RWPE2 (cell line): ENCODE results near the gene DRICH1.
"Not testable (repeated sequence)": the region's sequence is repeated elsewhere in the genome, so short reads cannot be mapped to it uniquely, and the experiment has no call there.

ENCODE experiments used
- ATAC-seq: fragments of 200-7000 bp; cut with Tn5 transposase; 3 replicates; pipeline ENCODE4 v1.9.1; 2021; ENCODE audit warnings: low read depth
- DNase-seq: peaks from one replicate; pipeline ENCODE4 v3.0.0-alpha.2; 2020; ENCODE audit warnings: low spot score
- H3K27ac ChIP-seq: fragments of 450-650 bp; 2 replicates; pipeline ENCODE4 v1.5.1; 2017; ENCODE audit warnings: mild to moderate bottlenecking; ENCODE audit not compliant: poor library complexity, severe bottlenecking
- H3K27me3 ChIP-seq: fragments of 250-450 bp; sonication (Bioruptor Pico); 2 replicates; pipeline ENCODE4 v1.5.1; 2021; ENCODE audit warnings: mild to moderate bottlenecking, moderate library complexity; ENCODE audit not compliant: insufficient read depth, poor library complexity, severe bottlenecking
- H3K36me3 ChIP-seq: fragments of 250-450 bp; sonication (Bioruptor Pico); 2 replicates; pipeline ENCODE4 v1.5.1; 2020; ENCODE audit warnings: low read depth, mild to moderate bottlenecking, moderate library complexity
- H3K4me1 ChIP-seq: fragments of 250-450 bp; sonication (Bioruptor Pico); 2 replicates; pipeline ENCODE4 v1.5.1; 2021; ENCODE audit warnings: mild to moderate bottlenecking, moderate library complexity; ENCODE audit not compliant: insufficient read depth, poor library complexity, severe bottlenecking
- H3K4me3 ChIP-seq: fragments of 250-450 bp; sonication (Bioruptor Pico); 2 replicates; pipeline ENCODE4 v1.5.1; 2021; ENCODE audit warnings: mild to moderate bottlenecking, moderate library complexity; ENCODE audit not compliant: severe bottlenecking
- H3K9me3 ChIP-seq: fragments of 250-450 bp; sonication (Bioruptor Pico); 2 replicates; pipeline ENCODE4 v1.5.1; 2021; ENCODE audit warnings: mild to moderate bottlenecking, moderate library complexity; ENCODE audit not compliant: severe bottlenecking
- TF ChIP-seq, protein P1 (sequence below): fragments of 450-650 bp; IDR thresholded peaks from one replicate; pipeline ENCODE4 v1.5.1; 2017; ENCODE audit warnings: mild to moderate bottlenecking, moderate library complexity; ENCODE audit not compliant: poor library complexity, severe bottlenecking

Gene DRICH1

DNA sequence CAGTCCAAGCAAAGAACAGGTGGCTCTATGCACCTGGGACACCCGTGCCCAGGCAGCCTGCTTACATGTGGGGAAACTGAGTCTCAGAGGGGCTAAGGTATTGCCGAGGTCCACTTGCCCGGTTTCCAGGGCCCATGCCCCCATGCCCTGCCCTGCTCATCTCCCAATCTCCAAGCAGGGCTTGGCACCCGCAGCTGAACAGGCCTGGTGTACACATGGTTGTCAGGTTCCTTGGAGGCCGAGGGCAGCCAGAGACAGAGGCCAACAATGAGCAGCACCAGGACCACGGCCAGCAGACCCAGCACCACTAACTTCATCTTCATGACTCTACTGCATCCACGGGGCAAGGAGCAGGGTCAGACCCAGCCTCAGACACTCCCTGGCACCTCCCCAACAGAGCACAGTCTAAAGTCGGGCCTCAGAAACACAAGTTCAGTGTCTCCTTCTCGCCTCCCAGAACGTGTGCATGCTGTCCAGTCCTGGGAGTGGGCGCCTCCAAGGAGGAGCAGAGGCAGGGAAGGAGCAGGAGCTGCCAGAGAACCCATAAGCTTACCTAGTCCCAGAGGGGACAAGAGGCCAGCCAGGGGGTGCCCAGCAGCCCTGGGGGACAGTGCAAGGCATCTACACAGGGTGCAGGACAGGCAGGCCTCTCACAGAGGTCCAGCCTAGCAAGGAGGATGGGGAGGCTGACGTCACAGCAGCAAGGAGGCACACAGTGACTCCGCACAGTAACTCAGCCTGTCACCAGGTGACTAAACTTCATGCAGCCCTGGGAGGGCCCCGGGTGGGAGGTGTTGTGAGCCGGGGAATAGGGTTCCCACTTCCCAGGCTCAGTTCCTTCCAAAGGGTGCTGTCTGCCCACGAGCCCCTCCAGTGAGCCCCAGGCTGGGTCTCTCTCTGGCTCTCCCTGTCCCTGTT, 38.5 kb upstream of the DRICH1 start:
- H3K4me3 ChIP-seq = no peak overlapping the region
- H3K27ac ChIP-seq = no peak overlapping the region
- H3K9me3 ChIP-seq = no peaks in the 10 kb centered on the region
- no peaks in the 10 kb centered on the region for H3K27me3 ChIP-seq
- no peaks in the 10 kb centered on the region for H3K4me1 ChIP-seq
- TF ChIP-seq, protein P1, sequence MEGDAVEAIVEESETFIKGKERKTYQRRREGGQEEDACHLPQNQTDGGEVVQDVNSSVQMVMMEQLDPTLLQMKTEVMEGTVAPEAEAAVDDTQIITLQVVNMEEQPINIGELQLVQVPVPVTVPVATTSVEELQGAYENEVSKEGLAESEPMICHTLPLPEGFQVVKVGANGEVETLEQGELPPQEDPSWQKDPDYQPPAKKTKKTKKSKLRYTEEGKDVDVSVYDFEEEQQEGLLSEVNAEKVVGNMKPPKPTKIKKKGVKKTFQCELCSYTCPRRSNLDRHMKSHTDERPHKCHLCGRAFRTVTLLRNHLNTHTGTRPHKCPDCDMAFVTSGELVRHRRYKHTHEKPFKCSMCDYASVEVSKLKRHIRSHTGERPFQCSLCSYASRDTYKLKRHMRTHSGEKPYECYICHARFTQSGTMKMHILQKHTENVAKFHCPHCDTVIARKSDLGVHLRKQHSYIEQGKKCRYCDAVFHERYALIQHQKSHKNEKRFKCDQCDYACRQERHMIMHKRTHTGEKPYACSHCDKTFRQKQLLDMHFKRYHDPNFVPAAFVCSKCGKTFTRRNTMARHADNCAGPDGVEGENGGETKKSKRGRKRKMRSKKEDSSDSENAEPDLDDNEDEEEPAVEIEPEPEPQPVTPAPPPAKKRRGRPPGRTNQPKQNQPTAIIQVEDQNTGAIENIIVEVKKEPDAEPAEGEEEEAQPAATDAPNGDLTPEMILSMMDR = no peak
- H3K36me3 ChIP-seq = no peaks in the 10 kb centered on the region
- DNase-seq (peak; percentile 40), ATAC-seq (no peak)

DNA sequence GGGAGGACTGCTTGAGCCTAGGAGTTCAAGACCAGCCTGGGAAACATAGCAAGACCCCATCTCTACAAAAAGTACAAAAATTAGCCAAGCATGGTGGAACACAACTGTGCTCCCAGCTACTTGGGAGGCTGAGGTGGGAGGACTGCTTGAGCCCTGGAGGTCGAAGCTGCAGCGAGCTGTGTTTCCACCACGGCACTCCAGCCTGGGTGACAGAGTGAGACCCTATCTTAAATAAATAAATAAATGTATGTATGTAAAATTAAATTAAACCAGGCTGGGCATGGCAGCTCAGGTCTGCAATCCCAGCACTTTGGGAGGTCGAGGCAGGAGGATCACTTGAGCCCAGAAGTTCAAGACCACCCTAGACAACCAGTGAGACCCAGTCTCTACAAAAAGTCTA, 28.3 kb upstream of the DRICH1 start:
- ATAC-seq, H3K4me1 ChIP-seq, H3K27me3 ChIP-seq, H3K9me3 ChIP-seq, H3K36me3 ChIP-seq, DNase-seq, H3K4me3 ChIP-seq, H3K27ac ChIP-seq: not testable (repeated sequence)

DNA sequence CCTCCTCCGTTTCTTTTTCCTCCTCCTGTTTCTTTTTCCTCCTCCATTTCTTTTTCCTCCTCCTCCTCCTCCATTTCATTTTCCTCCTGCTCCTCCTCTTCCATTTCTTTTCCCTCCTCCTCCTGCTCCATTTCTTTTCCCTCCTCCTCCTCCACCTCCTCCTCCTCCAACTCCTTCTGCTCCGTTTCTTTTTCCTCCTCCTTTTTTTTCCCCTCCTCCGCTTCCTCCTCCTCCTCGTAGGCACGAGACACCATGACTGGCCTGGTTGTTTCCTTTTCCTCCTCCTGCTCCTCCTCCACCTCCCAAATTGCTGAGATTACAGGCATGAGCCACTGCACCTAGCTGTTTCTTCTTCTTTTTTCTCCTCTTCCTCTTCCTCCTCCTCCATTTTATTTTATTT, 25.6 kb upstream of the DRICH1 start:
- ATAC-seq = no peak

DNA sequence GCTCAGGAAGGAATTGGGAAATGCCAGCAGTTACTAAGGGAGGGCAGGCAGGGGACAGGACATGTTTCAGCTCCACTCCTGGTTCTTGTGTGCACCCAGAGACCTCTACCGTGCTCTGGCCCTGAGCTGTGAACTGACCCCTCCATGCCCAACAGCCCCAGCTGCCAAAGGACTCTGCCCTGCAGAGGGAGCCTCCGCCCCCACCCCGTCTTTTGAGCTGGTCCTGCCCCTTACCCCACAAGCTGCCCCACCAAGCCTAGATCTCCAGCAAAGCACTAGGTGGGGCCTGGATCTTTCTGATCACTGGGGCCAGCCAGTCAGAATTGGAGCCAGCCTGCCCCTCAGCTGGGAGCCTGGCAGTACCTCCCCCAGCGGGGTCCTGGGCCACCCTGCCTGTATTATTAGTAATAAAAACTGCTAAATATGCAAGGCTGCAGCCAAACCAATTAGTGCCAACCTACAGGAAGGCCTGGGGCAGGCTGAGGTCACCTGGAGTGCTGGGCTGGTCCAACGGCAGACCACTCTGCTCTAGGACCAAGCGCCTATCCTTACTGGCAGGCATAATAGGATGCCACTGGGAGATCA, 23.9 kb upstream of the DRICH1 start:
- TF ChIP-seq, protein P1 = no peak
- Histone ChIP-seq H3K4me1 (no peaks in the 10 kb centered on the region), H3K4me3 (no peak overlapping the region), H3K9me3 (no peaks in the 10 kb centered on the region), H3K27ac (no peak overlapping the region), H3K27me3 (no peaks in the 10 kb centered on the region), H3K36me3 (no peaks in the 10 kb centered on the region)
- ATAC-seq (no peak), DNase-seq (no peak)

More for the DNA sequence above, 25.6 kb upstream of the DRICH1 start:
- DNase-seq = no peak
- H3K4me3 ChIP-seq = no peak overlapping the region
- TF ChIP-seq, protein P1 = no peak
- no peaks in the 10 kb centered on the region for H3K36me3 ChIP-seq
- H3K27me3 ChIP-seq = no peaks in the 10 kb centered on the region
- no peak overlapping the region for H3K27ac ChIP-seq
- H3K9me3 ChIP-seq = no peaks in the 10 kb centered on the region
- H3K4me1 ChIP-seq = no peaks in the 10 kb centered on the region

DNA sequence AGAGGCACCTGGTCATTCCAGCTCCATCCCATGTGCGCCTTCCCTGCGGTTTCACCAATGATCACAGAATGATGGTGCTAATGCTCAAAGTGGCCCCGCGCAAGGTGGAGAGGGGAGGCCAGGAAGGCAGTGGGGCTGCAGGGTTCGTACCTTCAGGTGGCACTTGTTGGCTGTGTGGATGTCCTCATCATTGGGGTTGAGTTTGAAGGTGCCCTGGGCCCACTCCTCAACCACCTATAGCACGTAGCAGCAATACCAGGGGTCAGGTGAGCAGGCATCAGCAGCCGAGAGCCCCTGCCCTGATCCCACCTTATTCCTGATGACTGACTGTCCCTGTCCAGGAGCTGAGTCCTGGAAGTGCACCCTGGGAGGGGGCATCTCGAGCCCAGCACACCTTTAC, 20.6 kb upstream of the DRICH1 start:
- DNase-seq (no peak), ATAC-seq (no peak)
- H3K36me3 ChIP-seq = no peaks in the 10 kb centered on the region
- no peak overlapping the region for H3K27ac ChIP-seq
- H3K4me3 ChIP-seq = no peak overlapping the region
- H3K27me3 ChIP-seq = no peaks in the 10 kb centered on the region
- TF ChIP-seq, protein P1 = no peak
- H3K9me3 ChIP-seq = no peaks in the 10 kb centered on the region
- no peaks in the 10 kb centered on the region for H3K4me1 ChIP-seq
